ENCODE measurements around the gene ITGB6.

- TF ChIP-seq CTCF (conservative IDR thresholded peaks at IDR 0.05; ENCODE audit: low read depth, low read length) (no peak), POLR2A (IDR thresholded peaks at IDR 0.05; ENCODE audit: low read depth, low read length) (no peak), FOS (IDR thresholded peaks at IDR 0.05; ENCODE audit: low read depth, low read length) (no peak), SMC3 (IDR thresholded peaks at IDR 0.05; ENCODE audit: low read depth, low read length) (no peak), RFX5 (IDR thresholded peaks at IDR 0.05; ENCODE audit: low read depth, low read length) (no peak), MAFK (IDR thresholded peaks at IDR 0.05; ENCODE audit: low read depth, low read length) (no peak), MXI1 (IDR thresholded peaks at IDR 0.05; ENCODE audit: borderline replicate concordance, low read depth, low read length) (no peak), CEBPB (IDR thresholded peaks at IDR 0.05; ENCODE audit: low read depth, low read length) (no peak), USF2 (IDR thresholded peaks at IDR 0.05; ENCODE audit: low read depth, low read length) (no peak), BHLHE40 (IDR thresholded peaks at IDR 0.05; ENCODE audit: low read depth, low read length) (no peak), MAZ (IDR thresholded peaks at IDR 0.05; ENCODE audit: borderline replicate concordance, low read depth, low read length) (no peak), NFE2L2 (IDR thresholded peaks at IDR 0.05; ENCODE audit: low read depth, low read length) (no peak), RAD21 (IDR thresholded peaks at IDR 0.05; ENCODE audit: low read length) (no peak)
These were observed 38.3 kb upstream of the ITGB6 start for GRCh38 chr2:160238392-160238791.
